ENCODE measurements around the gene DAZAP1. TPM values are rescaled to one million over a fixed set of nuclear protein-coding genes. Genes with fewer than 3 reads are reported as not detected.
A peak's percentile ranks its signal among the peaks of the same experiment; 100 is the strongest.
"Not testable (repeated sequence)": the region's sequence is repeated elsewhere in the genome, so short reads cannot be mapped to it uniquely, and the experiment has no call there.

Gene DAZAP1
- total RNA-seq, 2 donors from 2014 or later: 82.1 to 106 TPM

- no peak for DNase-seq
- ATAC-seq: no peak
- intact Hi-C loops (cut with DNase I, micrococcal nuclease): no loop called here
Observed at GRCh38 chr19:1433119-1434039, 26.0 kb downstream of the DAZAP1 start.

DNA sequence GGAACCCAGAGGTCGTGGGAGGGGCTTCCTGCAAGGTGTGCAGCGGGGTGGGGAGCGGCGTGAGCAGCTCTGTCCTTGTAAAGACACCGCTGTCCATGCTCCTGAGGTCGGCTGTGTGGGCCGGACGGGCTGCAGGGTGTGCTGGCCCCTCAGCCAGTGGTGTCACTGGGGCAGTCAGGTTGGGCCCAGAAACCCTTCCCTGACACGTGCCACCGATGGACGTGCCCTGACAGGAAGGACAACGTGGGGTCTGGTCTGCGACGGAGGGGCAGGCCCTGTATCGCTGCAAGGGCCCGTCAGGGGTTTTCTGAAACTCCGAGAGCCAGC lies 26.6 kb downstream of the DAZAP1 start:
- intact Hi-C loops (cut with DNase I, micrococcal nuclease): no loop called here
- ATAC-seq (no peak), DNase-seq (no peak)

GRCh38 chr19:1434577-1435060 lies 27.2 kb downstream of the DAZAP1 start:
- ATAC-seq: no peak
- no peak for DNase-seq
- intact Hi-C loops (cut with DNase I, micrococcal nuclease): no loop called here

DNA sequence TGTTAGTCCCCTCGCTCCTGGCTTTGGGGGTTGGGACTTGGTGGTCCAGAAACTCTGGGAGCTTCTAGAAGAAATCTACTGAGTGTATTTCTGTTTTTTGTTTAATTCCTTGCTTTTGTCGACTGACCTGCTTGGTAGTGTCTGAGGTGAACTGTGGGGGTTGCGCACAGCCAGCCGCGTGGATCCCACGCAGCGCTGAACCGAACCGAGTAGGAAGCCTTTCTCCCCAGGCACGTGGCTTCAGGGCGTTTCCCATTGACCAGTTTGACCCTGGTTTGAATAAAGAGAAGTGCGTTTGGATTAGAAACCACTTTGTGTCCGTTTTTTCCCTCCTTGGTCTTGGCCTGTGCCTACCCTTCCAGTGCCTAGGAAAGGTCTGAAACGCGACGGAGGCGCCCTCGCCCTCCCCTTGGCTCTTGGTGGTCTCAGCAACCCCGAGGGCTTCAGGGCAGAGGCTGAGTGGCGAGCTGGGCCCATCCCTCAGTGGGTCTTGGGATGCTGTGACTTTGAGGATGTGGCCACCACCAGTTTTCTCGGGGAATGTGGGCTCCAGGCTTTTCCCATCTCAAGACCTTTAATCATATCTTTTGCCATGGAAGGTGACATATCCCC lies 28.1 kb downstream of the DAZAP1 start:
- no peak for ATAC-seq
- intact Hi-C loops (cut with DNase I, micrococcal nuclease): no loop called here
- DNase-seq: no peak

- DNase-seq (no peak), ATAC-seq (no peak)
- intact Hi-C loops (cut with DNase I, micrococcal nuclease): no loop called here
Observed at GRCh38 chr19:1437609-1438008, 30.2 kb downstream of the DAZAP1 start.

DNA sequence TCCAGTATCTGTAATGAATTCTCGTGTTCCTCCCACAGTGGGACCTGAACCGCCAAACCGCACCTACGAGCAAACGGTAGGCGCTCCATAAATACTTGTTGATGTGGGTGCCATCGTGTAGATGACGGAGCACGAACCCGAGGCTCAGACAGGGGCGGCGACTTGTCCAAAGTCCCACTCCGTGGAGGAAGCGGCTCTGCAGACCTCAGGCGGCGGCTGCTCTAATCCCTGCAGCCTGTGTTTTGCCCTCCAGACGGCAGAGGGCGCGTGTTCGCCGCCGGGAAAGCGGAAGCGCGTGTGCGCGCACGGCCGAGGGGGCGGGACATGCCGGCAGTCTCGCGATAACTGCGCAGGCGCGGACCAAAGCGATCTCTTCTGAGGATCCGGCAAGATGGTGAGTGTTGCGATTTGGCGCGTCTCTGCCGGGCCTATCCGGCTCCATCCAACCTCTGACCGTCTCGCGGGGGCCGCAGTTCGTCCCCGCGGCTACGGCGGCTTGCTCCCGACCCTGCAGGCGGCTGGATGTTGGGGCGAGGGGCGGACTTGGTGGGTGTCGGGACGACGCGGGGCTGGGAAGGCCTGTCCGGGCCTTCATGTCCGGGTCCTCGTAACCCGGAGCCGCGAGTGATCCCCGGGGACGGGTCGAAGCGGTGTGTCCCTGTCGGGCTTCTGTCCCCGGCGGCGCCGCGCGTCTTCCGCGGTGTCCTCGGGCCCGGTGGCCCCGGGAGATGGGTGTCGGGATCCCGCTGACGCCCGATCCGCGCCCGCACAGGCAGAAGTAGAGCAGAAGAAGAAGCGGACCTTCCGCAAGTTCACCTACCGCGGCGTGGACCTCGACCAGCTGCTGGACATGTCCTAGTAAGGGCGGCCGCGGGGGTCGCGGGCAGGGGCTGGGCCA lies 30.9 kb downstream of the DAZAP1 start, which contains the start of gene RPS15:
Gene RPS15 (plus strand): TSS at position 362 of the 898 bp plus-strand sequence. CDS start 30 bp downstream, at position 392.
- DNase-seq (peak; percentile 93 to 97), ATAC-seq (peak; percentile 88)
- intact Hi-C loops (cut with DNase I, micrococcal nuclease): no loop called here

GRCh38 chr19:1438933-1439354 lies 31.6 kb downstream of the DAZAP1 start:
- no peak for ATAC-seq
- intact Hi-C loops (cut with DNase I, micrococcal nuclease): no loop called here
- DNase-seq: no peak

- ATAC-seq; DNase-seq; intact Hi-C loops (cut with DNase I, micrococcal nuclease): not testable (repeated sequence)
Observed at GRCh38 chr19:1439525-1440417, 32.4 kb downstream of the DAZAP1 start.

DNA sequence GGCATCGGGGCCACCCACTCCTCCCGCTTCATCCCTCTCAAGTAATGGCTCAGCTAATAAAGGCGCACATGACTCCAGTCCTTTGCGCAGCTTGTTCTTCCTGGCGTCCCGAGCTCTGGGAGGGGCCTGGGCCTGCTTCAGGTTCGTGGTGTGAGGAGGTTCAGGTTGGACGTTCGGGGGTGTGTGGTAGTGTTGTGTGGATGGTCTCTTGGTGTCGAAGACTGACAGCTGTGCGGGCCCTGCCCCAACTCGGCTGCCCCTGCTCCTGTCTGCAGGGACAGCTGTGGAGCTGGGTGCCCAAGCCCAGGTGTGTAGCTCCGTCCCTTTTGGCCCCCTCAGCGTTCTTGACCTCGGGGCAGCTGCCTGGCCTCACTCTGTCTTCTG lies 33.0 kb downstream of the DAZAP1 start:
- intact Hi-C loops (cut with DNase I, micrococcal nuclease): no loop called here
- ATAC-seq (no peak), DNase-seq (no peak)

DNA sequence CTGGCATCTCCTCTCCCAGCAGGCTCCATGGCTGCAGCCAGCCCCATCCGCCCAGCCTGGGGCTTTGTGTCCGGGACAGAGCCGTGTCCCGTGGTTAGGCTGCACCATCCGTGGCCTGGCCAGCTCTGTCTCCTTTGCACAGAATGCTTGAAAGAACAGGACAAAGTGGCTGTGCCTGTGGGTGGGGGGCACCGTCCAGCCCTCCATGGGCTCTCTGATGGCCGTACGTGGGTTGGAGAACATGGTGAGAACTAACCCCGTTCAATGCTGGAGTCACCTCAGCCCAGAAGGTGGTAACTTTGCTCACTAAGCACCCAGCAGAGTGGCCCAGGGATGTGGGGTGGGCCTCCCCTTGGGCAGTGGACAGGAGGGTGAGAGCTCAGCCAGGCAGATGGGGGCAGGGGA lies 33.6 kb downstream of the DAZAP1 start:
- intact Hi-C loops (cut with DNase I, micrococcal nuclease): no loop called here
- no peak for ATAC-seq
- DNase-seq: no peak

GRCh38 chr19:1441677-1442438 lies 34.5 kb downstream of the DAZAP1 start:
- DNase-seq (no peak), ATAC-seq (no peak)
- intact Hi-C loops (cut with DNase I, micrococcal nuclease): no loop called here

DNA sequence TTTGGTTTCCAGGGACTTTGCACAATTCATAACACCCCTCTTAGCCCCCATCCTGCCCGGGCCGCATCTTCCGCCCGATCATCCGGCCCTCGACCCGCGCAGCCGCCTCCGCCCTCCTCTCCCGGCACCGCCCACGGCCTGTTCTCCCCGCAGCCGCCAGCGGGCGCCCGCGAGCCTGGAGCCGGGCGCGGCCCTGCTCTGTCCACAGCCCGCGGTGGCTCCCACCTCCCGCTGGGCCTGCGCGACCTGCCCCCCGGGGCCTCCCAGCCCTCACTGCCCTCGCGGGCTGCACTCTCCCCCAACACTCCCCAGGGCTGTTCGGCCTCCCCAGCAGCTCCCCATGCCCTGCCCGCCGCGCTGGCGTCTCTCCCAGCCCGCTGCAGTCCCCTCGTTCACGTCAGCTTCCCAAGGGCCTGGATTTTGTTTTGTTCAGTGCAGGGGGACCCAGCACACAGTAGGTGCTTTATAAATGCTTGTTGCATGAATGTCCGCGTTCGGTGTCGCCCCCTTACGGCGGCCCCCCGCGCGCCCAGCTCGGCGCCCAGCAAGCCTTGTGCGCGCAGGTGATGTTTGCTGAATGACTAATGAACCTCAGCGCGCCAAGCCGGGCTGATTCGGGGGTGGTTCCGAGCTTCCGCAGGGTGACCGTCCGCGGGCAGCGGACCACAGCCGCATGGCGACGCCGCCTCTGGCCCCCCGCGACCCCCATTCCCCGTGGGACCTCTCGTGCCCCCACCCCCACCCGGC lies 38.0 kb downstream of the DAZAP1 start:
- intact Hi-C loops (cut with DNase I, micrococcal nuclease): no loop called here
- DNase-seq: peak; percentile 50 to 78
- ATAC-seq: peak; percentile 90

DNA sequence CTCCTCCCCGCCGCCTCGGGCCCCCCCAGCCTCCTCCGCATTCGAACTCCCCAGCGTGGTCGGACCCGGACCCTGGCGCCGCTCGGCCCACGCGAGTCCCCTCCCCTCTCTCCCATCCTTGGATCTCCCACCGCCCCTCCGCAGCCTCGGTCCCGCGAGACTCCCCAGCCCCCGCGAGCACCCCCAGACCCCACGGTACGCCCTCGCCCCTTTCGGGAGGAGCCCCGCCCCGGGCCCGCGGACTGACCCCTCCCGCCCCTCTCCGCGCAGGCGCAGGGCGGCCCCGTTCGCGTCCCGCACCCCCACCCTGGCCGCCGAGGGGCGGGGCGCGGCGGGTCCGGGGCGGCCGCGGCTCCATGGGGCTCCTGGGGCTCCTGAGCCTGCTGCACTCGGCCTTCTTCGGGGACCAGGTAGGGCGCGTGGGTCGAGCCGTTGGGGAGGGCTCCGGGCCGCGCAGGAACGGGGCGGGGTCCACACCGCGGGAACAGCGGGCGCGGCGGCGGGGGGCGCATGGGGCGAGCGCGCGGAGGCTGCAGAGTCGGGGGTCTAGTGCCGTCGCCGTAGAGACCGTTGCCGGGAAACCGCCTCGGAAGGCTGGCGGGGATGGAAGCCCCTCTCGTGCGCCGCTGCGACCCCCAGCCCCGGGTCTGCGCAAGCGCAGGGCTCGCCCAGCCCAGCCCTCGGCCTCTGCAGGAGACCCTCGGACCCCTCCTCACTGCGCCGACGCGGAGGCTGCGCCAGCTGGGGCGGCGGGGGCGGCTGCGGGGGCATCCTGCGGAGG lies 38.7 kb downstream of the DAZAP1 start:
- intact Hi-C loops (cut with DNase I, micrococcal nuclease): no loop called here
- no peak for ATAC-seq
- DNase-seq: no peak

DNA sequence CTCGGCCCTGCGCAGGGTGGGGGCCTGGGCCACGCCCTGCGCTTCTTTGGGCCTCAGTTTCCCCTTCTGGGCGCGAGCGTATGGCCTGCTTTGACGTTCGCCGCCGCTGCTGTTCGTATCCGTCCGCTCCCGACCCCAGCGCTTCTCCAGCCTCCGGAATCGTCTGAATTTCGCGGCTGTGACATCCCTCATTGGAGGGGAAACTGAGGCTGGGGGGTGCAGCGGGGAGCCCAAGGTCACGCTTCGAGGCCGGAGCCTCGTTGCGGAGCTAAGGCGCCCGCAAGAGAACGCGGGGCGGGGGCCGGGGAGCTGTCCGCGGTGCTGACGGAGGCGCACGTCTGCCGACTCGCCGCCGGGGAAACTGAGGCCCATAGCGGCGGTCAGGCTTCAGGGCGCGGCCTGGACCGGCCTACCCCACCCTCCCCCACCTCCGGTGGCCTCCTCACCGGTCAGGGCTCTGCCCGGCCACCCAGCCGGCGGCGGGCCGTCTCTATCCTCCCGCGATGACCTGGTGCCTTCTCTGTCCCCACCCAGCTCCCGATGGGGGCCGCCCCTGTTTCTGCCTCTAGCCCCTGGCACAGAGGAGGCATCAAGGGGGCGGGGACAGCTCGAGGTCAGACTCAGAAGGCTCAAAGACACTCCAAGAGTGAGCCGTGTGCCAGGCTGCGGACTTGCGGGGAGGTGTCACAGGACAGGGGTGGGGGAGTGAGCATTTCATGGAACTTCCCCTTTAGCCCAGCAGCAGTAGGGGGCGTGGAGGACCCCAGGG lies 39.5 kb downstream of the DAZAP1 start:
- no peak for DNase-seq
- no peak for ATAC-seq
- intact Hi-C loops (cut with DNase I, micrococcal nuclease): no loop called here

GRCh38 chr19:1447504-1447903 lies 40.1 kb downstream of the DAZAP1 start:
- intact Hi-C loops (cut with DNase I, micrococcal nuclease): no loop called here
- ATAC-seq: no peak

More at GRCh38 chr19:1447504-1447903, 40.1 kb downstream of the DAZAP1 start:
- no peak for DNase-seq

Data from left colon (tissue), 2 donors.